ENCODE measurements around the gene SINHCAF.
"Not testable (repeated sequence)": the region's sequence is repeated elsewhere in the genome, so short reads cannot be mapped to it uniquely, and the experiment has no call there.

SINHCAF gene

GRCh38 chr12:31325877-31326631 is at the start of gene SINHCAF:
TSS of gene SINHCAF (minus strand) at chr12:31326150. CDS start at chr12:31298204, 27,946 bp downstream.
- peak; percentile 99 for DNase-seq

DNA sequence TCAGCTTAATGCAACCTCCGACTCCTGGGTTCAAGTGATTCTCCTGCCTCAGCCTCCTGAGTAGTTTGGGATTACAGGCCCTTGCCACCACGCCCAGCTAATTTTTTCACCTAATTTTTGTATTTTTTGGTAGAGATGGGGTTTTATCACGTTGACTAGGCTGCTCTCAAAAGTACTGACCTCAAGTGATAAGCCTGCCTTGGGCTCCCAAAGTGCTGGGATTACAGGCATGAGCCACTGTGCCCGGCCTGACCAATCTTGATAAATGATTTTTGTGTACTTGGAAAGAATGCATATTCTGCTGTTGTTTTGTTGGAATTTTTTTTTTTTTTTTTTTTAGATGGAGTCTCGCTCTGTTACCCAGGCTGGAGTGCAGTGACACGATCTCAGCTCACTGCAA is 49.5 kb upstream of the SINHCAF start:
- not testable (repeated sequence) for DNase-seq

DNA sequence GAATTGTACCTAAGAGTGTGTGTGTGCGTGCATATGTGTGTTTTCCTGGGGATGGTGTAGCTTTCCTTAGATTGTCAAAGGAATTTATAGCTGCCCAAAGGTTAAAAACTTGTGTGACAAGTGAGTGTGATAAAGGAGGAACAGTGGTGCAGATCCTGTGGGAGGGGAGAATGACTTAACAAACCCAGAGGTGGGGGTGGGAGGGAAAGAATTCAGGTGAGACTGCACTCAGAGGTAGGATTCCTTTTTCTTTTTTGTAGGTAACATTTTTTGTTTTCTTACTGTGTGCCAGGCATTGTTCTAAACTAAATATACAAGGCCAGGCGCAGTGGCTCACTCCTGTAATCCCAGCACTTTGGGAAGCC is 45.3 kb upstream of the SINHCAF start:
- DNase-seq = no peak

DNA sequence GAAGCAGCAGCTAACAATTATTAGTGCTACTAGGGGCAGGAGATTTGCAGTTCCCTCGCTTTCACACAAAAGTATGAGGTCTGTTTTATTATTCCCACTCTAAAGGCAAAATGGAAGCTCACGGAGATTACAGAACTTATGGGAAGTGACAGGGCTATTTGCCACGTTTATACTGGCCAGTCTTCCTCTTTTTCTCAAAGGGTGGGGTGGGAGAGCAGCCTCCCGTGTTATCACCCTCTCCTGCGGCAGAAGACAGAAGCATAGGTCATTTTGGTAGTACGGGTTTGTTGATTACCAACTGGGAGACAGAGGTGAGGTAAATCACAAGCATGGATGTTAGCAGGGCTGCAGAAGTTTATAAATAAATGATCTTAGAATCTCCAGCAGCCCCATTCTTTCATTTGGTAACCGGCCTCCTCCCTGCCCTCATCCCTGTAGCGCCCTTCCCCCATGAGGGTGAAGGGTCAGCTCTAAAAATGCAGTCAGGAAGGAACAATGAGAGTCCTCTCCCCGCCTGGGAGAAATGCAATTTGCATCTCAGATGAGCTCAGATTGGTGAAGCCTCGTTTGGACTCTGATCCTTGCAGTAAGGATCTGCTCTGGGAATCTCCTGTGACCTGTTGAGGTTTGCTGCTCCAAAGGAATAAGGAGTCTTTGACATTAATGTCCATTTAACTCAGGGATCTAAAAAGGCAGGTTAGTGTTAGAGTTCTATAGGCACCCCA is 44.7 kb upstream of the SINHCAF start:
- no peak for DNase-seq

DNA sequence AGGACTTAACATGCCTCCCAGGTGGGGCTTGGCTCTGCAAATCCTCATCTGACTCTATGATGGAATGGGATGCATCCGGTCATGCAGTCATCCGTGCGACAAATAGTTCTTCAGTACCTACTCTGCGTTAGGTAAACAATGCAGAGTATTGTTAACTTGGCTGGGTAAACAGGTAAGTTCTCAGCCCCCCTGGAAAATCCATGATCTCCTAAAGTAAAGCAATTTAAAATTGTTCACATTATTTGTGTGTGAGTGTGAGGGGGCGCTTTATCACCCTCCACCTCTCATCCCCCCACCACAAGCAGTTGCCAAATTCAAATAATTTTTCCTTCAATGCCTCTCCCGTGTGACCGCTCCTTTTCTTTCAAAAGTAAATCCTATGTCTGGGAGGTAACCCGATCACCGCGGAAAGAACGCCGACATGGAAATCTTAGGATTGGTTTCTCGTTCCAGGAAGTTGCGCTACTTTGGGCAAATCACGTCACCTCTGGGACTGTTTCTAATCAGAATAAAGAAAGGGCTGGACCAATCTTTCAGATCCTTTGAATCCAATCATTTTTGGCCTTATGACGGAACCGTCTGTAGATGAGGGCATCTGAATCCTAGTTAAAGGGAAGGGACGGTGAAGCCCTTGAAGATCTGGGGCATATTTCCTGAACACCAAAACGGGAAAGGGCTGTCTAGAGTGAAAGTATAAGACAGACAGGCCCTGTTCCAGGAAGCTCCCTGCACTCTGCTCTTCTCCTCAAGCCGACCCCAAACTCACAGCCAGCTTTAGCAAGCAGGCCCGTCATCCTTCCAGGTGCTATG is 44.0 kb upstream of the SINHCAF start:
- DNase-seq = no peak

- DNase-seq = no peak
Measured at GRCh38 chr12:31368666-31369361, 42.9 kb upstream of the SINHCAF start.

DNA sequence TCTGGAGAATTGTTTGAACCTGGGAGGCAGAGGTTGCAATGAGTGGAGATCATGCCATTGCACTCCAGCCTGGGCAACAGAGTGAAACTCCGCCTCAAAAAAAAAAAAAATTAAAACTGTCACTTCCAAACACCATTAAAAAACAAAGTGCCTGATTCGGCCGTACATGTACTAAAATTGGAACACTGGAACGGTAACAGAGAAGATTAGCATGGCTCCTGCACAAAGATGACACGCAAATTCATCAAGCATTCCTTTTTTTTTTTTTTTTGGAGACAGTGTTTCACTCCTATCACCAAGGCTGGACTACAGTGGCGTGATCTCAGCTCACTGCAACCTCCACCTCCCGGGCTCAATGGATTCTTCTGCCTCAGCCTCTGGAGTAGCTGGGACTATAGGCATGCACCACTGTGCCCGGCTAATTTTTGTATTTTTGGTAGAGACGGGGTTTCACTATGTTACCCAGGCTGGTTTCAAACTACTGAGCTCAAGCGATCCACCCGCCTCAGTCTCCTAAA is 40.2 kb upstream of the SINHCAF start:
- DNase-seq = no peak

GRCh38 chr12:31363831-31364230 is 37.9 kb upstream of the SINHCAF start:
- DNase-seq = no peak

DNA sequence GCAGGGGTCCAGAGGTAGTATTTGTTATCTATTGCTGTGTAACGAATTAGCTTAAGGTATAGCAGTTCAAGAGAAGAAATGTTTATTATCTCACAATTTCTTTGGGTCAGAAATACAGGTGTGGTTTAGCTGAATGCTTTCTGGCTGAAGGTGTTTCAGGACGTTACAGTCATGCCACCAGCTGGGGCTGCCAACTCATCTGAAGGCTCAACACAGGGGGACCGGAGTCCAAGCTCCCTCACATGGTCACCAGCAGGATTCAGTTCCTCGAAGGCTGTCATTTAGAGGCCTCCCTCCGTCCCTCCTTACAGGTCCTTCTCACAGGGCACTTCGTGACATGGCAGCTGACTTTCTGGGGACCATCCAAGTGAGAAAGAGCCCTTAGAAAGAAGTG is 37.5 kb upstream of the SINHCAF start:
- DNase-seq = peak; percentile 49

- DNase-seq = peak; percentile 89
Measured at GRCh38 chr12:31362759-31363415, 36.9 kb upstream of the SINHCAF start.

- peak; percentile 85 for DNase-seq
Measured at GRCh38 chr12:31362115-31362758, 36.3 kb upstream of the SINHCAF start.

- DNase-seq = no peak
Measured at GRCh38 chr12:31361730-31362114, 35.8 kb upstream of the SINHCAF start.

- no peak for DNase-seq
Measured at GRCh38 chr12:31355747-31356107, 29.8 kb upstream of the SINHCAF start.

DNA sequence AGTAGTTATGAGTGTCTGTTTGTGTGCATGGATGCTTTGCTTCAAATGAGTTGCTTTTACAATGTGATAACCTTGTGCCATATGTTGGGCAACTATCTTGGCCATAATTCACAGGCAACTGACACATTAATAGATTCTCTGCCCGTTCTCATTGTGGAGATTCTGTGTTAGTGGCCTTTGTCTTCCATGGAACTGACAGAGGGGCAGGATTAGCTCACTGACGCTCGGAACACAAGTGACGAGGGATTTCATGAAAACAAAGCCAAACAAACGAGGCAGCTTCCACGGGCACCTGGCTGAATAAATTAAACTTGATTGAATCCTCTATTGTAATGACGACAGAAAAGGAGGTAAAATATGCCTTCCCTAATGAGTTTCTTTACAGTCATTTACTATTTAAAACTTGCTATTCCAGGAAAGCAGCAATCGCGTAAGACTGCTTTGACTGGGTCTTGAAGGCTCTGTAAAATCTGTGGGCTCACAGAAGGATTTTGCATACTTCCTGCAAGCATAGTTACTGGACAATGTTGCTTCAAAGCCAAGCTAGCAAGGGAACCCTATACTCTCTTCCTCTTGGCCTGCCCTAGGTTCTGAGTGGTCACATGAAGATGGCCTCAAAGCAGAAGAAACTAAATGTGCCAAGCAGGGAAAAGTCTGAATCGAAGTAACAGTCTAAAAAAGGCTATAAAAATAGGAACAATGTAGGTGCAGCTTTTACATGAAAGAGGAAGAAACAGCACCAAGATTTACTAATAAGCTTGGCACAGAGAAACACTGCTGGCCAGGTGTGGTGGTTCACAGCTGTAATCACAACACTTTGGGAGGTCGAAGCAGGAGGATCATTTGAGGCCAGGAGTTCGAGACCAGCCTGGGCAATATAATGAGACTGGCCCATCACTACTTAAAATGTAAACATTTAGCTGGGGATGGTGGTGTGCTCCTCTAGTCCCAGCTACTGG is 28.1 kb upstream of the SINHCAF start:
- peak; percentile 41 for DNase-seq

GRCh38 chr12:31346267-31346666 is 20.3 kb upstream of the SINHCAF start:
- DNase-seq = no peak

DNA sequence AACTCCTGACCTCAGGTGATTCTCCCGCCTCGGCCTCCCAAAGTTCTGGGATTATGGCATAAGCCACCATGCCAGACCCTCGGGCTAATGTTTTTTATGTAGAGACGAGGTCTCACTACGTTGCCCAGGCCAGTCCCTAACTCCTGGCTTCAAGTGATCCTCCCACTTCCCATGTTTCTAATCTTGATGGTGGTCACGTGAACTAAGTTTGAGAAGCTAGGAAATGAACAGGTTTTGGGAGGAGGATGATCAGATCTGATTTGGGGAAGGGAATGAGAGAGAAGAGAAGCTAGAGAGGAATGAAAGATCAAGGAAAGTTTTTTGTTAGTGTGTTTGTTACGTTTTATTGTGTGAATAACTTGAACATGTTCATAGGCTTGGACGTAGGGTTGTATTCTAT is 17.2 kb upstream of the SINHCAF start:
- no peak for DNase-seq

DNA sequence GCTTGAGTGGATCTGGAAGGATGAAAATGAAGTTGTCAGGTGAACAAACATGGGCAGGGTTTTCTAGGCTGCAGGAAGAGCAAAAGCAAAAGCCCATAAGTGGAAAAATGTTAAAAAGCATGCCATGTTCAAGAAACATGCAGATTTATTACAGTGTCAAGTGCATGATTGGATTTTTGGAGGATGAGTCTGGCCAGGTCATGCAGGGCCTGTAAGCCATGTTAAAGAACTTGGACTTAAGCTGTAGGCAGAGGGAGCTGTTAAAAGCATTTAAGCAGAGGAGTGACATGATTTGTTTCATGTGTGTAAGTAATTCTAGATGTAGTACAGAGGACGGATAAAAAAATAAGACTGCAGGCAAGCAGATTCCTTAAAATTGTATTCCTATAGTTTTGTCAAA is 16.3 kb upstream of the SINHCAF start:
- DNase-seq = no peak

GRCh38 chr12:31339831-31340622 is 14.1 kb upstream of the SINHCAF start:
- DNase-seq = no peak

- no peak for DNase-seq
Measured at GRCh38 chr12:31337952-31338351, 12.0 kb upstream of the SINHCAF start.

DNA sequence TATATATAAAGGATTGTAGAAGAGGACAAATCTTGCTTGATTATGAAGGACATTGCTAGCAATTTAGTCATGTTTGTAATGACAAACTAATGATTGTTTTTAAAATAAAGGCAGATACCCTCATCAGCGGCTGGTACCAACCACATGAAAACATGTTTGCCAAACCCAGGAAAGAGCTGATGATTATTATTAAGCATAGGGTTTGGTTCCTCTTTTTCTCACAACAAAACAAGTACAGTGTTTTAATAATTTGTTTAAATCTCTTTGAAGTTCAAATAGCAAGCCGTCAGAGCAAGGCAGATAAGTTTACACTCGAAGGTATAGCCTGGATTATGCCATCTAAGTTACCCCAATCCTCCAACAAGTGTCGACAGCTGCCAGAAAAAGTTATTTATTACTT is 5.3 kb upstream of the SINHCAF start:
- no peak for DNase-seq

Measured in RPMI8226 (cell line).